GM18505 (cell line): ENCODE data around the gene PITX1.

Experiments
- ATAC-seq: cut with Tn5 transposase; IDR thresholded peaks from one replicate; pipeline ENCODE4 v1.9.1; 2021; ENCODE audit not compliant: unreplicated experiment
- POLR2A ChIP-seq: IDR thresholded peaks from 4 replicates; pipeline ENCODE4 v1.6.1; 2011; ENCODE audit warnings: borderline replicate concordance; ENCODE audit not compliant: insufficient read depth, insufficient read length; ENCODE audit errors: extremely low read depth

Gene PITX1

GRCh38 chr5:135042595-135042994 is 8.6 kb upstream of the PITX1 start:
- no peak for TF ChIP-seq POLR2A
- ATAC-seq = no peak

GRCh38 chr5:135041726-135042125 is 7.7 kb upstream of the PITX1 start:
- ATAC-seq = no peak

DNA sequence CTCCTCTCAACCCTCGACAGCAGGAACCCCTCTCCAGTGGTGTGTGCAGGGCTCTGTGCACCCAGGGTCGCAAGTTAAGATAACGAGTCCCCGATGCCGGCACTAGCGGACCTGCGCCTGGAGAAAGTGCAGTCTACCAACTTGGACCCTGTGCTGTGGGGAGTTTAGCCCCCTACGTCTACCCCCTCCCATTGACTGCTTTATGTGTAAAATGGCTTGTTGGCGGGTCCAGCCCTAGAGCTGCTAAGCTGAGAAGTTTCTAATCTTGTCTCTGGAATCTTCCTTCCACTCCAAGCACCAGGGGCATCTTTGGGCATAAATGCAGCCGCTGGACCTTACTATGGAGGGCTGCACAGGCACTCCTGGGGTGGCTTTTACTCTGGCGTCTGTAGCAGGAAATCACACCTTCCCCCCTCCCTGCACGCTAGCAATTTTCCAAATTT is 7.1 kb upstream of the PITX1 start:
- no peak for TF ChIP-seq POLR2A
- no peak for ATAC-seq

More at GRCh38 chr5:135041726-135042125, 7.7 kb upstream of the PITX1 start:
- TF ChIP-seq POLR2A = no peak

GRCh38 chr5:135040333-135041144 is 6.5 kb upstream of the PITX1 start:
- no peak for ATAC-seq
- TF ChIP-seq POLR2A = no peak

- ATAC-seq = no peak
- TF ChIP-seq POLR2A = no peak
Observed at GRCh38 chr5:135040034-135040332, 6.0 kb upstream of the PITX1 start.

DNA sequence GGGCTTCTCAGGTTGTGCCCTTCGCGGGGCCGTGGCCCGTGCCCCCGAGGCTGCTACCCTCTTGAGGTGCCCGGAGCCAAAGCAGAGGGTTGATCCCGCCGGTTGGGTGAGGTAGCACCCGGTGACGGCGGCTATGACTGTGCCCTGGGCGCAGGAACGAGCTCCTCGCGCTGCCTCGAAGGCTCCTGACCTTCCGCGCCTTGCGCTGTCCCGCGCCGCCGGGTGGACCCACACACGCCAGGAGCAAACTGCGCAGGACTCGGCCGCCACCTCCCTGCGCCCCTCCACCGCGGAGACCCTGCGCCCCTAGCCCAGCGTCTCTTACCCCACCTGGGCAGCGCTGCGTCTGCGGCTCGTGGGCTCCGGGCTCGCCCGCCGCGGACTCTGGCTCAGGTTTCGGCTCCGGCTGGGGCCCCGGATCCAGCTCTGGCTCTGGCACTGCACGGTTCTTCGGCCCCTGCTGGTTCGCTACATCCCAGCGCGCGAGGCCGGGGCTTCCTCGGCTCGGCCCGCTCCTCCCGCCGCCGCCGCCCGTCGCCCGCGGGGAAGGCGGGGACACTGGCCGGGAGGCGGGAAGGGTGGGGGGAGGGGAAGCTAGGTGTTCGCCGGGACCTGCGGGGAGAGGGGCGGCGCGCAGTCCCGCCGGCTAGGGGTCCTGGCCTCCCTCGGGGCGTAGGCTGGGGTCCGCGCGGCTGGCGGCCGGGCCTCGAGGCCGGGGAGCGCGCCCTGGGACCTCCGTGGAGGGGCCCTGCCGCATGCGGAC is 5.4 kb upstream of the PITX1 start:
- no peak for ATAC-seq
- TF ChIP-seq POLR2A = no peak

DNA sequence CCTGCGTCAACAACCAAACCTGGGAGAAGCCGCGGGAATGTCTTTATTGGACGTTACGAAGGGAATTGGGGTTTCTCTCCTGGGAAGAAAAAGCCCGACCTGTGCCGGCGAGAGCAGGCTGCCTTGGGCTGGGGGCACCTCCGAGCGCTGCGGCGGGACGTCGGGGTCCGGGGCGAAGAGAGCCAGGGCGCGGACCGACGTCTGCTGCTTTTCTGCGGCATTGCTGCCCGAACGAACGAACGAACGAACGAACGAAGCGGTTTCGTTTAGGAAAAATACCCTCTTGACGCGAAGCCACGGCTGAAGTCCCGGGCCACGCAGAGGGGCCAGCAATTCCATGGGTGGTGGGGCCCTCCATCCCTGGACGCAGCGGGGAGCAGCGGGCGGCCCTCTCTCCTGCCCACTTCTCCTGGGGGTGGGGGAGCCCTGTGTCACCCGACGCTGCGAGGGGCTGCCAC is 4.8 kb upstream of the PITX1 start:
- ATAC-seq = no peak
- TF ChIP-seq POLR2A = no peak

- no peak for TF ChIP-seq POLR2A
- no peak for ATAC-seq
Observed at GRCh38 chr5:135038205-135038812, 4.3 kb upstream of the PITX1 start.

DNA sequence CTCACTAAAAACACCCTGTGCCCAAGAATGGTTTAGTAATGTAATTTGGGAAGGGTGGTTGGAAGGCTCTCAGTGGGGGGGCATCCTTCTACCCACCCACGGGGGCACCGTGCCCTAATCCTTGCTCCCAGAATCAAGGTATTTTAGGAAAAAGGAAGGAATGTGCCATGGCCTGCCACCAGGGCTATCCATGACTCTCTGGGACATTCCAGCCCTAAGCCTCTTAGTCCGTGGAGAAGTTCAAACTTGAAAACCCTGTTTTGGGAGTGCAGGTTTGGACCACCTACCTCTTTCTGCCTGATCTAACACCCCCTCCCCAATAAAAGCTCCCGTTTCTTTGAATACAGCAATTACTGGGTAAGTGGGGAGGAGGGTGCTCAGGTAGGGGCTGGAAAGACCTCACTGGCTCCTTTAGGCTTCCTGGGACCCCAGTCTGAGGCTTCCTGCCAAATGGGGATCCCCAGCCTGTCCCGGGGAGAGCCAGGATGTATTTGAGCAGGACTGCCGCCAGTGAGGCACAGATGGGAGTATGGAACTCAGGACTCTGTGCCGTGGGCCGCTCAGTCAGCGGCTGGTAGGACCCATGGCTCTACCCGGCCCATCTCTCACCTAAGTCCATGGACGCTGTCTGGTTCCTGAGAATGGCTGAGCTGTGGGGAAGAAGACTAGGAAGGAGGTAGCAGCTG is 3.6 kb upstream of the PITX1 start:
- no peak for TF ChIP-seq POLR2A
- no peak for ATAC-seq

DNA sequence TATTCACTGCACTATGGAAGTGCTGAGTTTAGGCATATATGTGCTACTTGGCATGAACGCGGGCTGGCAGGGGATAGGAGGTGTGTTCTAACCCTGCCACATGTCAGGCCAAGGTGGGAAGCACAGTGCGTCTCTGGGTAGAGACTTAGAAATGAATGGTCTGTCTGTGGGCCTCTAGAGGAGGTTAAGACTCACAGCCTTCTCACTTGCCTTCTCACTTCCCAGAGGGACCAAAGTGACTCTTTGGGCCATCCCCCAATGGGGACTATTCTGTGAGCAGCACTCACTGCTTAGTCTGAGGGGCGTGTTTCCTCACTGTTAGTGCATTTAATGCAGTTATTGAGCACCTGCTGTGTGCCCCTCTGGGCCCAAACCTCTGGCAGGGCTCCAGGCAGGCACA is 2.4 kb upstream of the PITX1 start:
- TF ChIP-seq POLR2A = no peak
- no peak for ATAC-seq

- ATAC-seq = no peak
- TF ChIP-seq POLR2A = no peak
Observed at GRCh38 chr5:135035678-135036030, 1.6 kb upstream of the PITX1 start.

- no peak for ATAC-seq
- no peak for TF ChIP-seq POLR2A
Observed at GRCh38 chr5:135034963-135035677, 1.1 kb upstream of the PITX1 start.
